HCT116 (cell line): ENCODE measurements around the gene NTHL1. TPM values are rescaled to one million over a fixed set of nuclear protein-coding genes. Genes with fewer than 3 reads are reported as not detected.

ENCODE experiments used
- ATAC-seq: fragments of 200-7000 bp; cut with Tn5 transposase; 2 replicates; pipeline ENCODE4 v1.9.1; 2020; ENCODE audit warnings: mild to moderate bottlenecking, moderate library complexity
- BruUV-seq: library from RNA; stranded (reverse); fragments of 400-500 nt; replicated peaks from 2 replicates; lab custom pipeline; 2021; lab: Mats Ljungman, UMichigan
- CTCF ChIA-PET: fragments of 300-600 bp; sonication (Branson Sonifier 250); formaldehyde crosslinking; loops from one replicate; lab custom pipeline; 2021; ENCODE audit warnings: antibody characterized with exemption; lab: Charles Lee
- POLR2A ChIA-PET: fragments of 300-600, 350-600 bp; sonication (Branson Sonifier 250); formaldehyde crosslinking; loops from one replicate; lab custom pipeline; 2021; ENCODE audit warnings: antibody characterized with exemption; lab: Charles Lee
- RAD21 ChIA-PET, 2 experiments: fragments of 300-600 bp; sonication (Branson Sonifier 250); formaldehyde crosslinking; loops; one replicate each; lab custom pipeline; 2023; ENCODE audit warnings: low total read pairs in 2 of 2; ENCODE audit not compliant: uncharacterized antibody in 2 of 2, unreplicated experiment in 2 of 2, low non-redundant PET in 1 of 2; lab: Charles Lee
- DNase-seq: peaks from one replicate; pipeline ENCODE4 v3.0.0-alpha.2; 2010; ENCODE audit warnings: low read depth, low spot score
- H2AFZ ChIP-seq: fragments of 200-600 bp; shearing (Covaris generic), sonication (generic); 2 replicates; pipeline ENCODE4 v1.6.1; 2017; ENCODE audit warnings: low read depth, mixed run types, mixed read lengths, antibody characterized with exemption, low read length; ENCODE audit not compliant: poor library complexity, severe bottlenecking
- H3K27ac ChIP-seq: 2 replicates; pipeline ENCODE4 v1.5.1; 2012; ENCODE audit warnings: low read depth, low read length
- H3K27me3 ChIP-seq: fragments of 200-600 bp; sonication (generic); 2 replicates; pipeline ENCODE4 v1.6.1; 2016; ENCODE audit warnings: mixed run types, low read length, mixed read lengths; ENCODE audit not compliant: insufficient read depth
- H3K36me3 ChIP-seq, 2 experiments: fragments of 200-500 bp in 1 of 2; fragments of 200-600 bp in 1 of 2; sonication (Bioruptor generic) in 1 of 2; sonication (generic) in 1 of 2; 2 replicates each; pipeline versions ENCODE4 v1.5.1 to v1.6.1; 2014 to 2016; ENCODE audit warnings: low read length in 2 of 2, inconsistent platforms in 1 of 2, mixed read lengths in 1 of 2, mixed run types in 1 of 2; ENCODE audit not compliant: insufficient read depth in 2 of 2, control insufficient read depth in 1 of 2
- H3K4me1 ChIP-seq, 2 experiments: fragments of 200-600 bp in 1 of 2; sonication (generic) in 1 of 2; 2 replicates each; pipeline versions ENCODE4 v1.5.1 to v1.6.1; 2012 to 2017; ENCODE audit warnings: low read length in 2 of 2, inconsistent platforms in 1 of 2, mild to moderate bottlenecking in 1 of 2, mixed read lengths in 1 of 2, mixed run types in 1 of 2, moderate library complexity in 1 of 2; ENCODE audit not compliant: insufficient read depth in 2 of 2, control insufficient read depth in 1 of 2
- H3K4me2 ChIP-seq: fragments of 200-600 bp; sonication (generic); 2 replicates; pipeline ENCODE4 v1.6.1; 2017; ENCODE audit warnings: mixed run types, low read length, mixed read lengths
- H3K4me3 ChIP-seq, 2 experiments: fragments of 200-600 bp in 1 of 2; sonication (generic) in 1 of 2; replicated peaks in 1 of 2; 2 replicates each; pipeline ENCODE4 v1.5.1; 2011 to 2016; ENCODE audit warnings: low read length in 2 of 2, control low read depth in 1 of 2, low read depth in 1 of 2, mild to moderate bottlenecking in 1 of 2, mixed read lengths in 1 of 2, mixed run types in 1 of 2
- H3K79me2 ChIP-seq: fragments of 200-600 bp; sonication (generic); 2 replicates; pipeline ENCODE4 v1.6.1; 2017; ENCODE audit warnings: mild to moderate bottlenecking, mixed run types, low read length, moderate library complexity, mixed read lengths; ENCODE audit not compliant: insufficient read depth
- H3K9ac ChIP-seq: fragments of 200-600 bp; sonication (generic); 2 replicates; pipeline ENCODE4 v1.6.1; 2016; ENCODE audit warnings: low read length, mixed read lengths
- H3K9me2 ChIP-seq: fragments of 200-600 bp; sonication (generic), shearing (Covaris generic); 2 replicates; pipeline ENCODE4 v1.6.1; 2017; ENCODE audit warnings: mixed run types, mild to moderate bottlenecking, moderate library complexity; ENCODE audit not compliant: insufficient read depth
- H3K9me3 ChIP-seq, 2 experiments: fragments of 200-500 bp in 1 of 2; fragments of 200-600 bp in 1 of 2; sonication (Bioruptor generic) in 1 of 2; sonication (generic) in 1 of 2; 2 replicates each; pipeline ENCODE4 v1.6.1; 2014 to 2017; ENCODE audit warnings: low read length in 2 of 2, mixed read lengths in 2 of 2, inconsistent platforms in 1 of 2, low read depth in 1 of 2, mild to moderate bottlenecking in 1 of 2, mixed run types in 1 of 2, moderate library complexity in 1 of 2; ENCODE audit not compliant: control insufficient read depth in 1 of 2, insufficient read depth in 1 of 2
- H4K20me1 ChIP-seq: fragments of 200-600 bp; sonication (generic), shearing (Covaris generic); 2 replicates; pipeline ENCODE4 v1.6.1; 2017; ENCODE audit warnings: mixed run types, mild to moderate bottlenecking, moderate library complexity; ENCODE audit not compliant: insufficient read depth
- ATF3 ChIP-seq: IDR thresholded peaks from 2 replicates; pipeline ENCODE4 v1.6.1; 2012
- CBX3 ChIP-seq: IDR thresholded peaks from 2 replicates; pipeline ENCODE4 v1.6.1; 2012; ENCODE audit warnings: low read depth
- CEBPB ChIP-seq: IDR thresholded peaks from 2 replicates; pipeline ENCODE4 v1.6.1; 2012; ENCODE audit warnings: low read depth
- EGR1 ChIP-seq: IDR thresholded peaks from 2 replicates; pipeline ENCODE4 v1.6.1; 2012; ENCODE audit warnings: low read depth
- ELF1 ChIP-seq: IDR thresholded peaks from 2 replicates; pipeline ENCODE4 v1.6.1; 2012; ENCODE audit warnings: low read depth, borderline replicate concordance
- EZH2 ChIP-seq: fragments of 200-600 bp; sonication (generic); IDR thresholded peaks from 2 replicates; pipeline ENCODE4 v1.6.1; 2017; ENCODE audit warnings: antibody characterized with exemption, mixed run types
- EZH2phosphoT487 ChIP-seq: fragments of 200-600 bp; IDR thresholded peaks from 2 replicates; pipeline ENCODE4 v1.6.1; 2018; ENCODE audit warnings: antibody characterized with exemption, borderline replicate concordance
- FOSL1 ChIP-seq: IDR thresholded peaks from 2 replicates; pipeline ENCODE4 v1.6.1; 2012; ENCODE audit warnings: low read depth
- JUND ChIP-seq: IDR thresholded peaks from 2 replicates; pipeline ENCODE4 v1.6.1; 2012
- MAX ChIP-seq: IDR thresholded peaks from 2 replicates; pipeline ENCODE4 v1.6.1; 2012
- POLR2A ChIP-seq: IDR thresholded peaks from 2 replicates; pipeline ENCODE4 v1.7.0; 2011; ENCODE audit warnings: borderline replicate concordance; ENCODE audit not compliant: insufficient read depth, insufficient read length; ENCODE audit errors: extremely low read depth
- POLR2AphosphoS5 ChIP-seq: IDR thresholded peaks from 2 replicates; pipeline ENCODE4 v1.6.1; 2011; ENCODE audit warnings: mild to moderate bottlenecking, low read depth, low read length, moderate library complexity
- REST ChIP-seq: IDR thresholded peaks from 2 replicates; pipeline ENCODE4 v1.6.1; 2012; ENCODE audit warnings: low read depth
- SP1 ChIP-seq: IDR thresholded peaks from 2 replicates; pipeline ENCODE4 v1.6.1; 2012; ENCODE audit warnings: low read depth
- TCF7L2 ChIP-seq: IDR thresholded peaks from 2 replicates; pipeline ENCODE4 v1.7.0; 2011; ENCODE audit warnings: borderline replicate concordance, inconsistent platforms; ENCODE audit not compliant: insufficient read depth, insufficient read length; ENCODE audit errors: extremely low read depth
- YY1 ChIP-seq: IDR thresholded peaks from 2 replicates; pipeline ENCODE4 v1.6.1; 2011; ENCODE audit warnings: low read length, low read depth, moderate library complexity, mild to moderate bottlenecking; ENCODE audit not compliant: insufficient replicate concordance; ENCODE audit errors: extremely low read depth
- ZBTB33 ChIP-seq: IDR thresholded peaks from 2 replicates; pipeline ENCODE4 v1.6.1; 2011; ENCODE audit warnings: mild to moderate bottlenecking, low read length, moderate library complexity; ENCODE audit not compliant: insufficient replicate concordance; ENCODE audit errors: extremely low read depth
- ZFX ChIP-seq: fragments of 450-650 bp; IDR thresholded peaks from 2 replicates; pipeline ENCODE4 v1.6.1; 2017
- ZNF274 ChIP-seq: fragments of 200-500 bp; sonication (Bioruptor generic); IDR thresholded peaks from 2 replicates; pipeline ENCODE4 v1.6.1; 2014; ENCODE audit warnings: mild to moderate bottlenecking, low read depth, low read length, inconsistent platforms
- intact Hi-C: fragments of 100-400 bp; cut with micrococcal nuclease; formaldehyde crosslinking; loops from 2 replicates; pipeline ENCODE4 v1.10.0; 2022
- total RNA-seq: library from RNA; stranded (reverse); gene quantifications from one replicate; pipeline ENCODE4 v1.2.1, GENCODE V29; 2021; ENCODE audit not compliant: unreplicated experiment

Gene NTHL1
- total RNA-seq, 1 experiment from 2014 or later = 40.1 TPM

GRCh38 chr16:2038382-2039231, 9.0 kb downstream of the NTHL1 start:
- ChIA-PET RAD21 (no interaction called here), CTCF (no interaction called here), POLR2A (no interaction called here)
- TF ChIP-seq EGR1 (no peak), ZFX (no peak), EZH2phosphoT487 (no peak), POLR2AphosphoS5 (no peak), CEBPB (no peak), JUND (no peak), FOSL1 (no peak), YY1 (no peak), ATF3 (no peak), EZH2 (no peak), TCF7L2 (no peak), REST (no peak), ZNF274 (no peak), SP1 (no peak), MAX (no peak), ELF1 (no peak), CBX3 (no peak), ZBTB33 (no peak), POLR2A (no peak)
- intact Hi-C loops = no loop called here
- Histone ChIP-seq H3K27ac (no peak overlapping the region; the same call in 1 of the 2 replicates), H3K9ac (no peak overlapping the region), H3K27me3 (no peaks in the 10 kb centered on the region), H3K79me2 (no peaks in the 10 kb centered on the region), H4K20me1 (no peaks in the 10 kb centered on the region), H3K9me2 (no peaks in the 10 kb centered on the region), H3K4me3 (no peak overlapping the region), H3K36me3 (no peaks in the 10 kb centered on the region), H3K4me1 (peaks cover 5 to 36% of the 10 kb centered on the region in 2 experiments; a peak in 2 of 4 replicates), H3K9me3 (no peaks in the 10 kb centered on the region), H2AFZ (no peak overlapping the region), H3K4me2 (no peak overlapping the region)
- BruUV-seq = no TSS peak
- ATAC-seq (no peak), DNase-seq (no peak)
